ENCODE results near the gene RNF145.

DNA sequence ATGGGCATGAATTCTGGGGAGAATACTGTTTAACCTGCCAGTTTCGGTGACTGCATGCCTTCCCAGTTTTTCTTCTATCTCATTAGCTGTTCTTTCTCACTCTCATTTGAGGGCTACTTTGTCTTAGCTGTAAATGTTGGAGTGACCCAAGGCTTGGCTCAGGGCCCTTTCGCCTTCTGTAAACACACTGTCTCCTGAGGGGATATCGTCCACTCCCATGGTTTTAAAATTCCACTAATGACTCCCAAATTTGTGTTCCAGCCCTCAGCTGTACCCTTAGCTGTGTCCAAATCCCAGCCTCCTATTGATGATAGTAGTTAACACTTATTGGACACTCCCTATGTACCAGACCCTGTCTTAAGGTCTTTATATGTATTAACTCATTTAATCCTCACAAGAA, 14.1 kb upstream of the RNF145 start:
- TF ChIP-seq CTCF (IDR thresholded peaks at IDR 0.05; ENCODE audit: low read length) = no peak
- no peak for TF ChIP-seq EZH2 (optimal IDR thresholded peaks at IDR 0.05; ENCODE audit: low read depth, low read length)
- no peak for TF ChIP-seq EZH2phosphoT487 (IDR thresholded peaks at IDR 0.05; ENCODE audit: low read length)

Data from MM.1S (cell line).